Activated T-cell treated with anti-CD3 and anti-CD28 coated beads, Interleukin-2, amount 50 U/mL, for 4 hours (primary cell): ENCODE results near the gene GART. TPM values are rescaled to one million over a fixed set of nuclear protein-coding genes. Genes with fewer than 3 reads are reported as not detected.
"Not testable (repeated sequence)": the region's sequence is repeated elsewhere in the genome, so short reads cannot be mapped to it uniquely, and the experiment has no call there.

ENCODE experiments used
- ATAC-seq, 2 donors: fragments of 200-7000 bp; cut with Tn5 transposase; one replicate each; pipeline ENCODE4 v1.10.0; 2021
- DNase-seq: peaks from one replicate; pipeline ENCODE4 v3.0.0-alpha.2; 2020
- H3K27me3 Mint-ChIP-seq: one replicate; pipeline ENCODE4 v1.8.0; 2021; ENCODE audit warnings: low read depth, mixed read lengths
- H3K36me3 Mint-ChIP-seq: one replicate; pipeline ENCODE4 v1.8.0; 2022; ENCODE audit warnings: mixed read lengths; ENCODE audit not compliant: insufficient read depth
- H3K4me1 Mint-ChIP-seq: one replicate; pipeline ENCODE4 v1.8.0; 2021; ENCODE audit warnings: low read depth, mixed read lengths
- H3K4me3 Mint-ChIP-seq: one replicate; pipeline ENCODE4 v1.8.0; 2021; ENCODE audit warnings: mild to moderate bottlenecking, moderate library complexity, mixed read lengths
- H3K9me3 Mint-ChIP-seq: one replicate; pipeline ENCODE4 v1.8.0; 2021; ENCODE audit warnings: mixed read lengths
- total RNA-seq, 3 donors: library from RNA; stranded (reverse); gene quantifications; one replicate each; pipeline ENCODE4 v1.2.1, GENCODE V29; 2021

GART gene
- total RNA-seq, 3 donors from 2014 or later, result 244 to 274 (median 244) TPM

GRCh38 chr21:33479679-33480480 lies 62.0 kb downstream of the GART start, which contains the start of gene TMEM50B:
TMEM50B (minus strand) TSS chr21:33479974; CDS start chr21:33468885, 11,089 bp downstream.
- peak; percentile 94 for DNase-seq
- H3K9me3 Mint-ChIP-seq, result no peaks in the 10 kb centered on the region

GRCh38 chr21:33478935-33479678 lies 62.8 kb downstream of the GART start:
- DNase-seq, result peak; percentile 20
- H3K9me3 Mint-ChIP-seq, result no peaks in the 10 kb centered on the region
- peak; percentile 17 to 19 for ATAC-seq
- no peaks in the 10 kb centered on the region for H3K36me3 Mint-ChIP-seq
- peaks cover 15% of the 10 kb centered on the region for H3K4me1 Mint-ChIP-seq
- no peaks in the 10 kb centered on the region for H3K27me3 Mint-ChIP-seq
- H3K4me3 Mint-ChIP-seq, result peak overlapping the region; percentile 90

More at GRCh38 chr21:33479679-33480480, 62.0 kb downstream of the GART start, which contains the start of gene TMEM50B:
- peak; percentile 95 to 96 for ATAC-seq
- Mint-ChIP-seq H3K27me3 (no peaks in the 10 kb centered on the region), H3K36me3 (no peaks in the 10 kb centered on the region), H3K4me1 (peaks cover 15% of the 10 kb centered on the region), H3K4me3 (peak within 1 kb of the TSS; percentile 90)

GRCh38 chr21:33478182-33478581 lies 63.7 kb downstream of the GART start:
- H3K9me3 Mint-ChIP-seq, result no peaks in the 10 kb centered on the region
- H3K4me1 Mint-ChIP-seq, result peaks cover 21% of the 10 kb centered on the region
- H3K36me3 Mint-ChIP-seq, result no peaks in the 10 kb centered on the region
- no peak for DNase-seq
- H3K4me3 Mint-ChIP-seq, result peak overlapping the region; percentile 90
- ATAC-seq, result no peak
- H3K27me3 Mint-ChIP-seq, result no peaks in the 10 kb centered on the region

GRCh38 chr21:33477066-33477465 lies 64.9 kb downstream of the GART start:
- Mint-ChIP-seq H3K4me1 (peaks cover 21% of the 10 kb centered on the region), H3K27me3 (no peaks in the 10 kb centered on the region), H3K9me3 (no peaks in the 10 kb centered on the region), H3K4me3 (peak overlapping the region; percentile 54), H3K36me3 (peaks cover 2% of the 10 kb centered on the region)
- no peak for DNase-seq
- ATAC-seq, result no peak

GRCh38 chr21:33473344-33473743 lies 68.6 kb downstream of the GART start:
- no peak for DNase-seq
- Mint-ChIP-seq H3K4me3 (no peak overlapping the region), H3K27me3 (no peaks in the 10 kb centered on the region), H3K9me3 (no peaks in the 10 kb centered on the region), H3K4me1 (peaks cover 11% of the 10 kb centered on the region), H3K36me3 (peaks cover 2% of the 10 kb centered on the region)
- no peak for ATAC-seq

- no peak for DNase-seq
- H3K27me3 Mint-ChIP-seq, result no peaks in the 10 kb centered on the region
- H3K36me3 Mint-ChIP-seq, result peaks cover 2% of the 10 kb centered on the region
- no peak overlapping the region for H3K4me3 Mint-ChIP-seq
- ATAC-seq, result no peak
- H3K9me3 Mint-ChIP-seq, result no peaks in the 10 kb centered on the region
- H3K4me1 Mint-ChIP-seq, result peaks cover 5% of the 10 kb centered on the region
These were observed 71.2 kb downstream of the GART start for GRCh38 chr21:33470701-33471100.

- not testable (repeated sequence) for H3K4me3 Mint-ChIP-seq, DNase-seq, H3K4me1 Mint-ChIP-seq, H3K9me3 Mint-ChIP-seq, H3K36me3 Mint-ChIP-seq, ATAC-seq, H3K27me3 Mint-ChIP-seq
These were observed 72.7 kb downstream of the GART start for GRCh38 chr21:33469183-33469582.

GRCh38 chr21:33461538-33462250 lies 80.2 kb downstream of the GART start:
- no peak for DNase-seq
- ATAC-seq, result no peak
- Mint-ChIP-seq H3K4me1 (no peaks in the 10 kb centered on the region), H3K36me3 (peaks cover 5% of the 10 kb centered on the region), H3K27me3 (no peaks in the 10 kb centered on the region), H3K4me3 (no peak overlapping the region), H3K9me3 (no peaks in the 10 kb centered on the region)

- no peaks in the 10 kb centered on the region for H3K27me3 Mint-ChIP-seq
- no peak for DNase-seq
- H3K4me1 Mint-ChIP-seq, result no peaks in the 10 kb centered on the region
- H3K4me3 Mint-ChIP-seq, result no peak overlapping the region
- ATAC-seq, result no peak
- H3K36me3 Mint-ChIP-seq, result peaks cover 13% of the 10 kb centered on the region
- no peaks in the 10 kb centered on the region for H3K9me3 Mint-ChIP-seq
These were observed 83.1 kb downstream of the GART start for GRCh38 chr21:33458861-33459260.

GRCh38 chr21:33455686-33456446 lies 86.1 kb downstream of the GART start:
- H3K9me3 Mint-ChIP-seq, result no peaks in the 10 kb centered on the region
- no peaks in the 10 kb centered on the region for H3K27me3 Mint-ChIP-seq
- H3K4me3 Mint-ChIP-seq, result no peak overlapping the region
- no peaks in the 10 kb centered on the region for H3K4me1 Mint-ChIP-seq
- DNase-seq (no peak), ATAC-seq (no peak)
- peaks cover 25% of the 10 kb centered on the region for H3K36me3 Mint-ChIP-seq

Other genes with a start within 250 kb of the GART start
- 10 to 100 TPM; 21.1 to 33.9 (median 30.8) TPM for gene IFNAR1, start 217.1 kb downstream of the GART start, total RNA-seq
- 10 to 100 TPM in 2 of 3 donors, 1 to 10 TPM in 1; 8.7 to 12.8 (median 10.5) TPM for gene IFNGR2, start 138.7 kb downstream of the GART start, total RNA-seq
- gene TMEM50B, start 62.1 kb downstream of the GART start, total RNA-seq, result 10 to 100 TPM; 14.5 to 18.4 (median 16.9) TPM
- gene DNAJC28, start 50.4 kb downstream of the GART start, total RNA-seq, result under 1 TPM in 2 of 3 donors, not detected in 1; 0.11 to 0.16 TPM
- gene SON, start 921 bp upstream of the GART start, total RNA-seq, result 100 to 1,000 TPM; 322 to 350 (median 332) TPM
- 10 to 100 TPM; 20.9 to 22.5 (median 22.0) TPM for gene DONSON, start 46.6 kb upstream of the GART start, total RNA-seq
- gene CRYZL1, start 99.6 kb upstream of the GART start, total RNA-seq, result 10 to 100 TPM; 20.8 to 23.0 (median 22.8) TPM
- 1 to 10 TPM; 2.1 to 2.5 (median 2.4) TPM for gene ITSN1, start 100.4 kb upstream of the GART start, total RNA-seq